Measurements from ENCODE around the gene NSD1.

The NSD1 gene

DNA sequence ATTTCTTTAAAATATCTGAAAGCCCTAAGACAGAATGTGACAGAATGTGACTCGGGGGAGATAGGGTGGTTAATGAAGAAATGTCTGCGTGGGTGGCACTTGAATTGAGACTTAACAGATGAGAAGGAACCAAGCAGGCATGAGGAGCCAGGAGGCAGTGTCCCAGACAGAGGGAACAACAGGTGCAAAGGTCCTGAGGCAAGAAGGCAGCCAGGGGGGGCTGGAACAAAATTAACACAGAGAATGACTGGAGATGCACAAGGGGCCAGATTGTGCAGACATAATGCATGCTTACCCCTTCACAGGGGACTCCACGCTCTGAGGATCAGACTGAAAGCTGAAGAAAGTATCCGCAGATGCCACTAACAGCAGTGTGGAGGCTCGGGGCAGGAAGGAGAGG is 216.2 kb downstream of the NSD1 start:
- no peak for DNase-seq (ENCODE audit: low read depth)
